ENCODE measurements around the gene HMGCS1.
A peak's percentile ranks its signal among the peaks of the same experiment; 100 is the strongest.

DNA sequence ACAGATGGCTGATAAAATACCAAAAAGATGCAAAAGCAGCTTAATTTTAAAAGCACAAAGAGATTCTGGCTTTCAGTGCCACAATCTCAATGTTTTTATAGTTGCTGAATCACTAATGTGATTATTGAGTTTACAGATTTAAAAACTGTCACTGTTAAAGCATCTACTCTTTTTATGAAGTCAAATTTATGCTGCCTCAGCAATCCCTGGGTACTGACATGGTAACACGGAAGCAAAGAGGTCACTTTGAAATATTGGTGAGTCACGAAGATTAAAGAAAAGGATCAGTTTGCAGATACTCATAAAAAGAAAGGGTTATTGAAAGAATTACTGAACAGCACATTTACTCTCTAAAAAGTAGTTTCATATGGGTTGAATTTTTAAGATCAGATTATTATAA, 39.7 kb upstream of the HMGCS1 start:
- TF ChIP-seq ZNF121 (CRISPR knock-in tag; conservative IDR thresholded peaks at IDR 0.05) (no peak), MAFG (tag; conservative IDR thresholded peaks at IDR 0.05) (peak; percentile 99)
